Measurements from ENCODE around the gene STEAP4. TPM values are rescaled to one million over a fixed set of nuclear protein-coding genes. Genes with fewer than 3 reads are reported as not detected.

The STEAP4 gene
- total RNA-seq, 1 donor from 2014 or later: 53.9 TPM

GRCh38 chr7:88307412-88307811, 718 bp upstream of the STEAP4 start:
- no peaks in the 10 kb centered on the region for H3K9me3 ChIP-seq
- H3K27ac ChIP-seq: no peak overlapping the region

GRCh38 chr7:88305044-88305443, 1.6 kb downstream of the STEAP4 start:
- H3K4me3 ChIP-seq: peak overlapping the region; percentile 56
- ATAC-seq: peak; percentile 20
- H3K9me3 ChIP-seq: no peaks in the 10 kb centered on the region
- intact Hi-C loops (cut with DNase I): no loop called here
- TF ChIP-seq, protein P1, sequence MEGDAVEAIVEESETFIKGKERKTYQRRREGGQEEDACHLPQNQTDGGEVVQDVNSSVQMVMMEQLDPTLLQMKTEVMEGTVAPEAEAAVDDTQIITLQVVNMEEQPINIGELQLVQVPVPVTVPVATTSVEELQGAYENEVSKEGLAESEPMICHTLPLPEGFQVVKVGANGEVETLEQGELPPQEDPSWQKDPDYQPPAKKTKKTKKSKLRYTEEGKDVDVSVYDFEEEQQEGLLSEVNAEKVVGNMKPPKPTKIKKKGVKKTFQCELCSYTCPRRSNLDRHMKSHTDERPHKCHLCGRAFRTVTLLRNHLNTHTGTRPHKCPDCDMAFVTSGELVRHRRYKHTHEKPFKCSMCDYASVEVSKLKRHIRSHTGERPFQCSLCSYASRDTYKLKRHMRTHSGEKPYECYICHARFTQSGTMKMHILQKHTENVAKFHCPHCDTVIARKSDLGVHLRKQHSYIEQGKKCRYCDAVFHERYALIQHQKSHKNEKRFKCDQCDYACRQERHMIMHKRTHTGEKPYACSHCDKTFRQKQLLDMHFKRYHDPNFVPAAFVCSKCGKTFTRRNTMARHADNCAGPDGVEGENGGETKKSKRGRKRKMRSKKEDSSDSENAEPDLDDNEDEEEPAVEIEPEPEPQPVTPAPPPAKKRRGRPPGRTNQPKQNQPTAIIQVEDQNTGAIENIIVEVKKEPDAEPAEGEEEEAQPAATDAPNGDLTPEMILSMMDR (IDR thresholded peaks at IDR 0.05): no peak
- H3K27me3 ChIP-seq: no peaks in the 10 kb centered on the region
- H3K36me3 ChIP-seq: no peaks in the 10 kb centered on the region
- peaks cover 9% of the 10 kb centered on the region for H3K4me1 ChIP-seq
- no peak for DNase-seq
- H3K27ac ChIP-seq: peak overlapping the region; percentile 58

More at GRCh38 chr7:88307412-88307811, 718 bp upstream of the STEAP4 start:
- Histone ChIP-seq H3K36me3 (no peaks in the 10 kb centered on the region), H3K27me3 (no peaks in the 10 kb centered on the region), H3K4me3 (no peak overlapping the region), H3K4me1 (peaks cover 9% of the 10 kb centered on the region)
- TF ChIP-seq, protein P1 (IDR thresholded peaks at IDR 0.05): no peak
- no peak for DNase-seq
- intact Hi-C loops (cut with DNase I): no loop called here
- no peak for ATAC-seq

DNA sequence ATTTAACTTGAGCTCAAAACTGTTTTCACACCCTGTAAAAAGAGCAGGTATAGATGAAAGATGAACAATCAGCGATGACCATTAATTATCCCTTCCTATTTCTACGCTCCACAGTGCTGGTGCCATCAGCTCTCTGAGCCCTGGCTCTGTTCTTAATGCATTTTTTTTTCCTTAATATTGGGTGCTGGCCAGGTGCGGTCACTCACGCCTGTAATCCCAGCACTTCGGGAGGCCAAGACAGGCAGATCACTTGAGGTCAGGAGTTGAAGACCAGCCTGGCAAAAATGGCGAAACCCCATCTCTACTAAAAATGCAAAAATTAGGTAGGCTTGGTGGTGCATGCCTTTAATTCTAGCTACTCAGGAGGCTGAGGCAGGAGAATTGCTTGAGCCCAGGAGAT, 4.2 kb downstream of the STEAP4 start:
- TF ChIP-seq, protein P1 (IDR thresholded peaks at IDR 0.05): no peak
- DNase-seq (no peak), ATAC-seq (no peak)
- Histone ChIP-seq H3K27me3 (no peaks in the 10 kb centered on the region), H3K27ac (no peak overlapping the region), H3K9me3 (no peaks in the 10 kb centered on the region), H3K36me3 (no peaks in the 10 kb centered on the region), H3K4me3 (no peak overlapping the region), H3K4me1 (peaks cover 9% of the 10 kb centered on the region)
- intact Hi-C loops (cut with DNase I): no loop called here

DNA sequence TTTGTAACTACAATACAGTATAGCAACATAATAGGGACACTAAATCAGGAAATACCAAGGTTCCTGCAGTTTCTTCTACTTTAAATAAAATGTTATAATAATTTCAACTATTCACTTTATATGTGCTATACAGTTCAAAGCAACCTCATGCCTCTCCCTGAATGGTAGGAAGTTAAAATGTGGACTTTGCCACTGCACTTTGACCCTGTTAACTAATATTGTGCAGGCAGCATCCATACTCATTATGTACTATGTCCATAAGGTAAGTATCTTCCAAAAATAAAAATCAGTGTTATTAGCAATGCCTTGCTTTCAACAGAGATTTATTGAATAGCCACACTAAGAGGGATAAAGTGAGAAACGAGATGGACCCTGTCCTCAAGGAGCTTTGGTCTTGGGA, 4.8 kb downstream of the STEAP4 start:
- H3K36me3 ChIP-seq: no peaks in the 10 kb centered on the region
- no peaks in the 10 kb centered on the region for H3K9me3 ChIP-seq
- H3K27ac ChIP-seq: no peak overlapping the region
- TF ChIP-seq, protein P1 (IDR thresholded peaks at IDR 0.05): no peak
- H3K4me1 ChIP-seq: peaks cover 9% of the 10 kb centered on the region
- no peak for ATAC-seq
- DNase-seq: no peak
- no peak overlapping the region for H3K4me3 ChIP-seq
- H3K27me3 ChIP-seq: no peaks in the 10 kb centered on the region
- intact Hi-C loops (cut with DNase I): no loop called here

- intact Hi-C loops (cut with DNase I): no loop called here
- ATAC-seq: no peak
Measured at GRCh38 chr7:88300401-88300945, 6.2 kb downstream of the STEAP4 start.

More at GRCh38 chr7:88300401-88300945, 6.2 kb downstream of the STEAP4 start:
- H3K4me3 ChIP-seq: no peak overlapping the region
- no peaks in the 10 kb centered on the region for H3K9me3 ChIP-seq
- DNase-seq: no peak
- H3K4me1 ChIP-seq: peaks cover 9% of the 10 kb centered on the region
- no peaks in the 10 kb centered on the region for H3K27me3 ChIP-seq
- H3K27ac ChIP-seq: peak overlapping the region; percentile 21
- TF ChIP-seq, protein P1 (IDR thresholded peaks at IDR 0.05): no peak
- H3K36me3 ChIP-seq: no peaks in the 10 kb centered on the region
